GM21576 (cell line): Measurements from ENCODE around the gene SGSM1.

Experiments
- ATAC-seq: cut with Tn5 transposase; IDR thresholded peaks from one replicate; pipeline ENCODE4 v1.9.1; 2021; ENCODE audit warnings: mild to moderate bottlenecking, moderate library complexity; ENCODE audit not compliant: unreplicated experiment

Gene SGSM1

DNA sequence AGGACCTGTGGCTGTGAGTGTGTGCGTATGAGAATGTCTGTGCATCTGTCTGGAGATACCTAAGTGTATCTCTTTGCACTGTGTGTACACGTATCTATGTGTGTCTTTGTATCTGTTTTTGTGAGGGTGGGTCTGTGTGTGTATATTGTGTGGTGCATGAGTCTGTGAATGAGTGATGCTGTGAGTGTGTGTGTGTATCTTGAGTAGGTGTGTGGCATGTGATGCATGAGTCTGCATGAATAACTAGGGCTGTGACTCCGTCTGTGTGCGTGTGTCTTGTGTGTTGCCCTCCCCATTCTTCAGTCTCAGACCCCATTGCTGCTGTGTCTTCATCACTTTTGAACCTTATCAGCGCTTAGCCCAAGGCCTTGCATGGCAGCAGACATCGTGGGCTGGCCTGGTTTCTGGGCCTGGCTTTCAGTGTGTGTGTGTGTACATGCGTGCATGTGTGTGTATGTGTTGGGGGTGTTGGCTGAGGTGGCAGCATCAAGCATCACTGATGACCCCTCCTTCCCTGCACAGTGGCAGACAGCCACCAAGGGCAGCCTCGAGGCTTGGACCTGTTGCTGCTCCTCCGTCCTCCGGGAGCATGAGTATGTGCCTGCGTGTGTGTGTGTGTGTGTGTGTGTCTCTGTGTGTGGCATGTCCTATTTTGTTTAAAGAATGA is 1.4 kb downstream of the SGSM1 start:
- no peak for ATAC-seq

DNA sequence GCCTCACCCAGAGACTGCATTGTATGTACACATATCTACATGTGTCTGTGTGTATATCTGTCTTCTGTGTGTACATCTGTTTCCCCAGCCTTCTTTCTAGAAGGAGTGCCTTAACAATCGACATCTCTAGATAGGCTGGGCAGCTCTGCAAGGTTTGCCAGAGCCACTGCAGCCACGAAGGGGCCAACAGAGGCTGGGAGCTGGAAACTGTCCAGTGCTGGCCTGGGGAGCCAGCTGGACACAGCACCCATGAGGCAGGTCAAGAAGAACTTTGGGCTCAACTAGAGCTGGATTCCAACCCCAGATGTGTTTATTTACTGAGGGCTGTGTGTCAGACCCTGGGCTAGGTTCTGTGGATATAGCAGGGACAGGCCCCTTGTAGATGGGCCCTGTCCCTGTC is 3.3 kb downstream of the SGSM1 start:
- no peak for ATAC-seq

DNA sequence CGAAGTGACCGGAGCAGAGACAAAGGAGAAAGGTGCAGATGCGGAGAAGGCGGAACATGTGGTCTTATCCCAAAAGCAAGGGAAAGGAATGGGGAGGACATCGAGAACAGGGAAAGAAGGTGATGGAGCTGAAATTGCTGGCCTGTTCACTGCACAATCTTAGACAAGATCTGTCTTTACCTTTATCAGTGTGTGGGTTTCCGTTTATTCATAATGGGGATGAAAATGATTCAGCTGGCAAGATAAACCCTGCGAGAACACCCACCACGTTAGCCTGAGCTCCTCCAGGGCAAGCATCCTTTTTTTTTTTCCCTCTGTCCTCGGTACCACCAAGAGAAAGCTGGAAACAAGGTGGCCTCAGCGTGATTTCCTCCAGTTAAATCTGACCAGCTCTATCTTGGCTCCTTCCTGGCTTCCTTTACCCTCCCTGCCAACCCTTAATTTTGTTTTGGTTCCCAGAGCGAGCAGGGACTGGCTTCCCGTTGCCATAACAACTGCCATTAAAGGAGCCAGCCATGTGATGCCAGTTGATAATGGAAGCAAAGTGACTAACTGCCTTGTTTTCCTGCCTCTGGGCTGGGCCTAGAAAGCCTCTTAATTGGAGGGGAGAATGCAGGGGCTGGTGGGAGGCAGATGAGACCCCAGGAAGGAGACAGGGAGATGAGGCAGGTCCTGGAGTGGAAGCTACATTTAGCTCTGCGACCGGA is 4.2 kb downstream of the SGSM1 start:
- no peak for ATAC-seq

DNA sequence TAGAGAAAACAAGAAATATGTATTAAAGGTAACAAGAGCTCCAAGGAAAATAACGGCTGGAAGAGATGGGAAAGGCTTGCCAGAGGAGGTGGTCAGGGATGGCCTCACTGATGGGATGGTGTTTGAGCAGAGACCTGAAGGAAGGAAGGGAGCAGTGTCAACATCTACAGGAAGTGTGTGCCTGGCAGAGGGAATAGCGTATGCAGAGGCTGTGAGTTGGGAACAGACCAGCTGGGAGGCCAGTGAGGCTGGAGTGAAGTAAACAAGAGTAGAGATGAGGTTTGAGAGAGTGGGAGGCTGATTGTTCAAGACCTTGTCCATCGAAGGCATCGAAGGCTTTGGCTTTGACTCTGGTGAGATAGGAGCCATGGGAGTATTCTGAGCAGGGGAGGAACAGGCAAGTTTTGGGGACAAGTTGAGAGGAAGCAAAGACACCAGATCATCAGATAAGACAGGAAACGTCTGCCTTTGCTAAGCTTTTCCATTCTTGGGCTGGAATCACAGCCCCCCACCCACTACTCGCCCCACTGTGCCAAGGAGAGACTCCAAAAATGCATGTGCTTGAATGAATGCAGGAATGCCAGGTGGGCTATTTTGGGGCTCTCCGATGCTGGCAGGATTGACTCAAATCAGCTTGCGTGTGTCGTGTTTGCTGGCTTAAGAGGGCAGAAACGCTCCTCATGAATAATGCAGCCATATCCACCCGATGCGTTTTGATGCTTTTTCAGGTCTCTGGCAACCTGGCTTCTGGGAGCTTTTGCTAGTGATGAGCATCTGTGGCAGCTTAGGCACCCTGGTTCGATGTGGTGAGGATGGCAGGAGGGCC is 7.2 kb downstream of the SGSM1 start:
- ATAC-seq: no peak

DNA sequence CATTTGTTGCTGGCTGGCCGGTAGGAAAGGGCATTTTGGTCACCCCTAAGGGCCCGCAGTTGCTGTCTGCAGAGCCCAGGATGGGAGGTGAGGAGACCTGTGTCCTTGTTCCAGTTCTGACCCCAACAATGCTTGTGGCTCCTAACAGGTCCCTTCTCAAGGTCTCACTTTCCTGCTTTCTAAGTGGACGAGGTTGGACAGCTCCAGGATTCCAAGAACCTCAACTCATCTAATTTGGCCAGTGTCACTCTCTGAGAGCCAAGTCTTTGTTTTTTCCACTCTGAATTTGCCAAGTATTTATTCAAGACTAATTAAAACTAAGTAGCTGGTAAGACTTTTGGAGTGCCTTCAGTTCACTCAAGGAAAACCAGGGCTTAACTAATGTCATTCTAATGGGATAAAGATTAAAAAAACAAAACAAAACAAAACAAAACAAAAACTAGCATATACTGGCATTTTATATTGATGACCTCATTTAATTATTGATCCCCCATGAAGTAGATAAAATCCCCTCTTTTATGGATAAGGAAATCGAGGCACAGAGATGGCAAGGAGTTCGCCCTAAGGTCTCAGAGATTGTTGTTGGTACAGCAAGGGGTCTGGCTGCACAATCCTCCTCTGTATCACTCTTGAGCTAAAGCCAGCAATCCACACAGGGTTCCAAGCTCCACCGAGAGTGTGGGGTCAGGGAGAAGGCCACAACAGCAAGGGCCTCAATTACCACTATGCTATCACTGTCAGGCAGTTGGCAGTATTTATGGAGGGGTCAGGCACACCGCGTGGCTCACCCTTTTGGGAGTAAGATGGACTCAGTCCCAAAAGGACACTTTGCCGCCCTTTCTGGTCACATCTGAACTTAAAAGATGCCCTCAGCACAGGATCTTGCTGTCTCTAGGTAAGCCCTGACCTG is 8.1 kb downstream of the SGSM1 start:
- ATAC-seq: no peak

DNA sequence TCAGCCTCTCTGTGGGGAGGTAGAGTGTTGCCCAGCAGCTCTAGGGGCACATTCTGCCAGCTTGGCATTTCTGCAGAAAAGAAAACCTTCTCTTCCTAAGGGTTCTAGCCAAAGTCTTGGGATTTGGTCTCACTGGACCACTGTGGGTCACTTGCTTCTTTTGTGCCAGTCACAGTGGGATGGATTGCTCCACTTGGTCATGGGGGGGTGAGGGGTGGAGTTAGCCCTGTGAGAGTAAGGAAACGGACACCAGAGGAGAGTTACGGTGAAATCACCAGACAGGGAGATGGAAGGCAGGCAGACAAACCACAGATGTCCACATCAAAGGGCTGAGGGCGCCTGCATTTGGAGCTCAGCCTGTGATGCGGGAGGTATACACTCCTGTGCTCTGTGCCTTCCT is 10.8 kb downstream of the SGSM1 start:
- ATAC-seq: no peak

DNA sequence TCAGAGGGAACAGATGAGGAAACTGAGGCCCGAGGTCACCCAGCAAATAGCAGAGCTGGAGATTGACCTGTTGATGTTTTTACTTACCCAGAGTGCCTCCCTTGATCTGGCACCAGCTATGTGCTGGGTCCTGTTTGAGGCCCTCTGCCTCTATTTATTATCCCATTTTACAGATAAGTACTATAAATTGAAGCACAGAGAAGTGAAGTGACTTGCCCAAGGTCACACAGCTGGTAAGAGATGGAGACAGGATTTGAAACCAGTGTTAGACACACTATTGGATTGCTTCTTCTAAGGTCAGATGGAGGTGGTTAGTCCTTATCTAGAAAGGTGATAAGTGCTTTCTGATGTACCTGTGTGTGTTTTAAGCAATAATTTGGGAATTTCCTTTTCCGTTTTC is 13.5 kb downstream of the SGSM1 start:
- no peak for ATAC-seq

DNA sequence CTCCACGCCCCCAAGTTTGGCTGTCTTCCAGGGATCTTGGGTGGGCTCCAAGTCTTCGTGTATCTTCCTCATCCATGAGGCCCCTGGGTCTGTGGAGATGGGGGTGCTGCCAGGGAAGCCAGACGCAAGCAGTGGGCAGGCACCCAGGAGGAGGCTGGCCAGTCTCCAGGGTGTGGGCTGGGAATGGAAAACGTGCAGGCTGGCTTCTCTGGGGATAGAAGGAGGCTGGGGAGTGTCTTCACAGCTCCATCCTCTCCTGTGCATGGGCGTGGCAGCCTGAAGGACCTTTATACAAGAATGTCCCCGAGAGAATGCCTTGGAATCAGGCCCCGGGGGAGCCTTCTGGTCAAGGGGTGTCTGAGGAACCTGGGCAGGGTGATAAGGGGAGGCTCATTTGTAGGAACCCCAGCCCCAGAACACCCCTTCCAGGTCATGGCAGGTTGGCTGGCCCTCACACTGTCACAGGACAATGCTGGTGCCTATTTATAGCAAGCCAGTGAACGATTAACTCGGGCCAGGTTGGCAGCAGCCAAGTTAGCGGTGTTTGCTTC is 14.0 kb downstream of the SGSM1 start:
- no peak for ATAC-seq

DNA sequence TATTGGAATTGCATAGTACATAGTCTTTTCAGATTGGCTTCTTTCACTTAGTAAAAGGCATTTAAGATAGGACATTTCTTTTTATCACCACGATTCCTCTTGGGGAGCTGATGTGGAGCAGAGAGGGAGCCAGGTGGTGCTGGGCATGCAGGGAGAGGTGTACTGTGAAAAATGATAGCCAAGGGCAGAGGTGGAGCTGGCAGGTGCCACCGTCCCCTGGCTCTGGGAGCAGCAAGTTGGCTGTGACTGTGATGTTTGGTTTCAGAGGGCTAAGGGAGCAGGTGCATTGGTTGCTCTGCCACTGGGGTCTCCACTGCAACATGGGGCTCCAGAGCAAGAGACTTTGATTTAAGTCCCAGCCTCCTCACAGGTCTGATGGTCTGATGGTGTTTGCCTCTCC is 16.5 kb downstream of the SGSM1 start:
- no peak for ATAC-seq

DNA sequence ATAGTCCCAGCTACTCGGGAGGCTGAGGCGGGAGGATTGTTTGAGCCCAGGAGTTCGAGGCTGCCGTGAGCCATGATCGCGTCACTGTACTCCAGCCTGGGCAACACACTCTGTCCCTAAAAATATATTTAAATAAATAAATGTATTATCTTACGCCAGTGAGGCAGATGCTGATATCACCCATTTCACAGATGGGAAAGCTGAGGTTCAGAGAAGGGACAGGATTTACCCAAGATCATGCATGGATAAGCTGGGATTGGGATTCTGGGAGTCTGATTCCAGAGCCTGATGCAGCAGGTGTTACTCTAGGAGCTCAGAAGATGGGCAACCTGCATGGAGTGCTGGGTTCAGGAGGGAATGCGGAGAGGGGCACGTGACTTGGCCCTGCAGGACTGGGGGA is 17.8 kb downstream of the SGSM1 start:
- ATAC-seq: no peak

DNA sequence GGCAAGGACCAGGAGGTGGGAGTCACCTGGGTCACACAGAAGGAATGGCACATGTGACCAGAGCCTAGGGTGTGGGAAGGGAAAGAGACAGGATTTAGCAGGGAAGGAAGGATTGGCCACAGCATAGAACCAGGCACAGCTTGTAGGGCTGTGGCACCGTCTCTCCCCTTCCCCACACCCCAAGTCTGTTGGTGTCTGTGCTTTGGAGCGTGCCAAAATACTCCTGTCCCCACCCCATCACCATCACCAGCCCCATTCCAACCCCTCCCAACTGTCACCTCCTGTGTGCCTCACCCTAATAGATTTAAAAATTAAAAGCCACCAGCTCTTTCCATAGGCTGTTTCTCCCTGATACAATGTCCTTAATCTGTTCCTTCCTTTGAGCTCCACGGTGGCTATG is 18.2 kb downstream of the SGSM1 start:
- ATAC-seq: no peak

DNA sequence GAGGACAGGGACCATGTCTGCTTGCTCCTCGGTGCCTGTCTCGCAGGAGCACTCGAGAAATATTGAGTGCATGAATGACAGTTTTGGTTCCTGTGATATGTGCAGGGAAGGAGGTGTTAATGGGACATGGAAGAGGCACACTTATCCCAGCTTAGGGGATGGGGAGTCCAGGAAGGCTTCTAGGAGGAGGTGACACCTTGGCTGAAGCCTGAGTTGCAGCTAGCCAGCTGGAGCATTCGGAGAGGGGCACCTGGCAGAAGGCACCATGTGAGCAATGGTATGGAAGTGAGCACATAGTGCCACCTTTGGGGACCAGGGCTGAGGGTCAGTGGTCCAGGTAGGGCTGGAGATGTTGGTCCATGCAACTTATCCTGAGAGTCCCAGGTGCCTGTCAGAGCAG is 18.9 kb downstream of the SGSM1 start:
- no peak for ATAC-seq

DNA sequence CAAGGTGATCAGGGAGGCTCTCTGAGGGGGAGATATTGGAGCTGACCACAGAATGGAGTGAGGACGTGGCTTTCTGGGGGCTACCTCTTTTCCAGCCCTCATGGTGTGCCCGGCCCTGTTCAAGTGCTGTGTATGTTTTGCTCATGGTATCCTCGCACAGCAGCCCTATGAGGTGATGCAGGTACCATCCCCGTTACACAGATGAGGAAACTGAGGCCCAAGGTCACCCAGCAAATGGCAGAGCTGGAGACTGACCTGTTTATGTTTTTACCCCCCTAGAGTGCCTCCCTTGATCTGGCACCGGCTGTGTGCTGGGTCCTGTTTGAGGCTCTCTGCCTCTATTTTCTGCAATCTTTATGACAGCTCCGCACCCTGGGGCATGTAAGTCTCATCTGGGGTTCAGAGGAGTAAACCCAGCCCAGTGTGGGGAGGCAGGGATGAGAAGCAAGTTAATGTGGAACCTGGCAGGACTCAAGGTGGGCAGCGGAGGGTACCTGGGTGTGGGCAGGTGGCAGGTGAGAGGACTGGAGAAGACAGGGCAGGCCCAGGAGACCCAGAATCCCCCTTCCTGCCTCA is 20.8 kb downstream of the SGSM1 start:
- no peak for ATAC-seq

DNA sequence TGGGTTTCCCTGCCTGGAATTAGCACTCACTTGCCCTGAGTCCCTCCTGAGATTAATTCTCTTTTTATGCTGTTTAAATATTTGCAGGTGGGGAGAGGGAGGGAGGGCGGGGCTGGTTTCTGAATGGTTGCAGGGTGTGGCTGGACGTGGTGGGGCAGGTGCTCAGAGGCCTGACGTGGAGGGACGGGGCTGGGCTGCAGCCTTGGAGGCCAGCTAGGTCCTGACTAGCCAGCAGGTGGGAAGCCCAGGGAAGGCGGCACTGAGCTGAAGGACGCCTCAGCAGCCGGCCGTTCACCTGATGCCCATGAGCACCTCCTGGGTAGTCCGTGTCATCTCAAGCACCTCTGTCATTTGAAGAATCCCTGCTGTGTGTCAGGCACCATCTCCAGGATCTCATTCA is 21.3 kb downstream of the SGSM1 start:
- no peak for ATAC-seq

DNA sequence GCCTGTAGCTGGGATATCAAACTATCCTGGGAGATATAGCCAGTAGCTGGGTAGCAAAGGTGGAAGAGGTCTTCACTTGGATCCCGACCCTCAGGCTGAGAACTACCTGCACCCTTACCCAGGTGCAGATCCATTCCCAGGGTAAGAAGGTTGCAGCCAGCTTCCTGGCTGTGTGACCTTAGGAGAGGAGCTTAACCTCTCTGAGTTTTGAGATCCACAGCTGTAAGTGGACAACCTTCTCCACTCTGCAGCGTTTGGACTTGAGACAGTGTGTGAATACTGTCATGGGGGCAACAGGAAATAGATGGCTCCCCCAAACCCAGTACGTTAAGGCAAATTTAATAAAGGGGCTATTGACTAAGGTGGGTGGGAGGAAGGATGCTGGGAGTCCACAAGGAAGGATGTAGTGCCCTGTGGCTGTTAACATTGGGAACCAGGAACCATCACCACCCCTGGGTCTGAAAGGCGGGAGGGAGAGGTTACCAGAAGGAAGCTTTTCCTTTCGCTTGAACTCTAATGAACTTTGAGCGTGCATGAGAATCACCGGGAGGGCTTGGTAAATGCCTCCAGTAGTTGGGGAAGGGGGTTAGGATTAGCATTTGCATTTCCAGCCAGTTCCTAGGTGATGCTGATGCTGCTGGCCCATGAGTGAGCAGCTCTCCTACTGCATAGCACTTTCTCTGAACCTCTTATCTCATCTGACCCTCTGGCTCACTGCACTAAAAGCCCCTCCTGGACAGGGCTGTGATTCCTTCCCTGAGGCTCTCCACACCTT is 24.4 kb downstream of the SGSM1 start:
- ATAC-seq: no peak

DNA sequence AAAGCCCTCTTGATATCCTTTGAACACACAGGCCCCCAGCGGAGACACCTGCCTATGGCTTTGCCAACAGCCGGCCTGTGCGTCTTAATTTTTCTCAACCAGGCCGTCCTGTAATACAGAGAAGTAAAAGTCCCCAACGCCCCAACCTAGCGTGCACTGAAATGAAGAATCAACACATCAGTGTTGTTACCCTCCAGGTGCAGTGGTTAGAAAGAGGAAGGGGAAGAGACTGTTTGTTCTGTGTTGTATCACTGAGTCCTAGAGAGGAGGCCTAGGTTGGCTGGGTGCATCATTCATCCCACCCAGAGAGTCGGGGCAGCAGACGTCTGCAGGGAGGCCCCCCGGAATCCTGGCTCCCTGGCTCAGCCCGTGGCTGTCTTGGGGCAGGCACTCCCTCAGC is 25.7 kb downstream of the SGSM1 start:
- no peak for ATAC-seq

DNA sequence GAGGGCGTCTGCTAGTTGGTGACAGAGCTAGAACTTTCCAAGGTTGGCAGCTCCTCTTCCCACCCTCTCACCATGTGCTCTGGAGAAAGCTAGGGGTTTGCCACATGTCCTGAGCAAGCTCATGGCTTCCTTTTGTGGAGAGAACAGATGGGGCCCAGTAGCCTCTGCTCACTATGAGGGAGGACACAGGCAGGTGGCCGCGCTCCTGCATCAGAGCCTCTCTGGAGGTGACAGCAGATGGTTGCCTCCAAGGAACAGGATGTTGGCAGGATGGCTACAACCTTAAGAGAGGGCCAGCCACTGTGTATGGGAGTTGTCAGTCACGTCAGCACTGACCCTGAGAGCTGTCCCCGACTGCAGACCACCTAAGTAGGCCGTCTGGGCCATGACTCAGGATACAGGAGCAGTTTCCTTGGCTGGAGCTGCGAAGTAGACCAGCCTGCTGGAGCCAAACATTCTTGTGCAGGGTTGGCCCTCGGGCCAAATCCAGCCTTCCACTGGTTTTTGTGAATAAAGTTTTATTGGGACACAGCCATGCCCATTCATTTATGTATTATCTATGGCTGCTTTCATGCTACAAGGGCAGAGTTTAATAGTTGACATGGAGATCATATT is 28.0 kb downstream of the SGSM1 start:
- no peak for ATAC-seq

DNA sequence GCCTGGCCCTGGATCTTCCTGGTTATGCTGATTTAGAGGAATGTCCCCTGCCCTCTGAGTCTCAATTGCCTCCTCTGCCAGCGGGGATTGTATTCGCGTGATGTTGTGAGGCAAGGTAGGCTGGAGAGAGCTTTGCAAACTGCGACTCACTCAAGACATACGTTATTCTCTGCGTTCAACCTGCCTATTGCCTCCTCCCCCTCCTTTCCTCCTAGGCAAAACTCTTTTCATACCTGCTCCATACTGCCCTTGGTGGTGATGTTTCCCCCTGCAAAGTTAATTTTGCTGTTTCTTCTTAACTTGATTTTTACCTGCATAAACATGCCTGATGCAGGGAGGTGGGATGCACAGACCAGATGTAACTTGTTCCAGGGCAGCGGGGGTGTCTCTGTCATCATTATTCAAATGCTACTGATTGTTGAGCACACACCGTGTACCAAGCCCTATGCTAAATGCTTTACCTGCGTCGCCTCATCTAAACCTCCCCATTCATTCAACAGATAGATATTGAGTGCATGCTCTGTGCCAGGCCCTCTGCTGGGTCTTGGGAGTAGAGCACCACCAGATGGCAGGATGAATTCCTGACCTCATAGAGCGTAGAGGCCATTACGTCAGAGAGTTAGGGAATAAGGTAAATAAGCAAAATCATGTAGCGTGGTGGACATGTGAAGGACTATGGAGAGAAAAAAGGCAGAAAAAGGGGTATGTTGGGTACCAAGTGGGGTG is 29.0 kb downstream of the SGSM1 start:
- ATAC-seq: no peak
